BE2C (cell line): ENCODE results near the gene NRP1.

Experiments
- DNase-seq: peaks from one replicate; pipeline ENCODE4 v3.0.0-alpha.2; 2020
- H3K27me3 ChIP-seq: fragments of 250-450 bp; sonication (Bioruptor Pico); 2 replicates; pipeline ENCODE4 v1.5.1; 2020; ENCODE audit warnings: mild to moderate bottlenecking
- H3K36me3 ChIP-seq: fragments of 250-450 bp; sonication (Bioruptor Pico); 2 replicates; pipeline ENCODE4 v1.5.1; 2020; ENCODE audit warnings: mild to moderate bottlenecking
- H3K4me1 ChIP-seq: fragments of 250-450 bp; sonication (Bioruptor Pico); 2 replicates; pipeline ENCODE4 v1.5.1; 2020
- H3K4me3 ChIP-seq: 2 replicates; pipeline ENCODE4 v1.5.1; 2011; ENCODE audit warnings: low read depth, low read length
- H3K9me3 ChIP-seq: fragments of 250-450 bp; sonication (Bioruptor Pico); 2 replicates; pipeline ENCODE4 v1.5.1; 2020
- TF ChIP-seq, protein P1 (sequence below): IDR thresholded peaks from 2 replicates; pipeline ENCODE4 v1.5.1; 2012; ENCODE audit warnings: mild to moderate bottlenecking, low read depth, low read length

The NRP1 gene

GRCh38 chr10:33298893-33299292 lies 35.6 kb downstream of the NRP1 start:
- Histone ChIP-seq H3K4me3 (no peak overlapping the region), H3K36me3 (peaks cover 7% of the 10 kb centered on the region), H3K9me3 (no peaks in the 10 kb centered on the region), H3K27me3 (no peaks in the 10 kb centered on the region), H3K4me1 (peaks cover 7% of the 10 kb centered on the region)
- no peak for DNase-seq
- TF ChIP-seq, protein P1, sequence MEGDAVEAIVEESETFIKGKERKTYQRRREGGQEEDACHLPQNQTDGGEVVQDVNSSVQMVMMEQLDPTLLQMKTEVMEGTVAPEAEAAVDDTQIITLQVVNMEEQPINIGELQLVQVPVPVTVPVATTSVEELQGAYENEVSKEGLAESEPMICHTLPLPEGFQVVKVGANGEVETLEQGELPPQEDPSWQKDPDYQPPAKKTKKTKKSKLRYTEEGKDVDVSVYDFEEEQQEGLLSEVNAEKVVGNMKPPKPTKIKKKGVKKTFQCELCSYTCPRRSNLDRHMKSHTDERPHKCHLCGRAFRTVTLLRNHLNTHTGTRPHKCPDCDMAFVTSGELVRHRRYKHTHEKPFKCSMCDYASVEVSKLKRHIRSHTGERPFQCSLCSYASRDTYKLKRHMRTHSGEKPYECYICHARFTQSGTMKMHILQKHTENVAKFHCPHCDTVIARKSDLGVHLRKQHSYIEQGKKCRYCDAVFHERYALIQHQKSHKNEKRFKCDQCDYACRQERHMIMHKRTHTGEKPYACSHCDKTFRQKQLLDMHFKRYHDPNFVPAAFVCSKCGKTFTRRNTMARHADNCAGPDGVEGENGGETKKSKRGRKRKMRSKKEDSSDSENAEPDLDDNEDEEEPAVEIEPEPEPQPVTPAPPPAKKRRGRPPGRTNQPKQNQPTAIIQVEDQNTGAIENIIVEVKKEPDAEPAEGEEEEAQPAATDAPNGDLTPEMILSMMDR: no peak

DNA sequence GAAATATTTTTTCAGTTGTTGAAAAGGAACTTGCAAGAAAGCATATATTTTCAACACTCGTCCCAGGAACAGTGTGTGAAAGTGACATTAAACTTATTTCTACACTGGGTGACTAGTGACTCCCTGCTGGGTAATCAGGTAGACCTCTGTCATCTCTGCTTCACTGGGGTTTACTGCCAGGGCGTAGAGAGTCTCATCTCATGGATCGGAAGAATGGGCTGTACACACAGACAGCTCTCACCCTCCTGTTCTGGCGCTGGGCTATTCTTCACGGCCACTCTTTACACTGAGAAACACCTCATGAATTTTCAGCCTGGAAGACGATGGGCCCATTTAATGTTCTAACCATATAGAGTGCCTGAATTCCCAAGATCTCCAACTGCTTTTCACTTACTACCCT lies 36.4 kb downstream of the NRP1 start:
- peaks cover 5% of the 10 kb centered on the region for H3K36me3 ChIP-seq
- TF ChIP-seq, protein P1: no peak

GRCh38 chr10:33295851-33296250 lies 38.6 kb downstream of the NRP1 start:
- Histone ChIP-seq H3K9me3 (no peaks in the 10 kb centered on the region), H3K4me3 (no peak overlapping the region), H3K36me3 (peaks cover 5% of the 10 kb centered on the region), H3K4me1 (peaks cover 3% of the 10 kb centered on the region), H3K27me3 (no peaks in the 10 kb centered on the region)
- no peak for DNase-seq
- TF ChIP-seq, protein P1: no peak

More for the DNA sequence above, 36.4 kb downstream of the NRP1 start:
- Histone ChIP-seq H3K4me1 (no peaks in the 10 kb centered on the region), H3K4me3 (no peak overlapping the region), H3K27me3 (no peaks in the 10 kb centered on the region), H3K9me3 (no peaks in the 10 kb centered on the region)
- DNase-seq: no peak

DNA sequence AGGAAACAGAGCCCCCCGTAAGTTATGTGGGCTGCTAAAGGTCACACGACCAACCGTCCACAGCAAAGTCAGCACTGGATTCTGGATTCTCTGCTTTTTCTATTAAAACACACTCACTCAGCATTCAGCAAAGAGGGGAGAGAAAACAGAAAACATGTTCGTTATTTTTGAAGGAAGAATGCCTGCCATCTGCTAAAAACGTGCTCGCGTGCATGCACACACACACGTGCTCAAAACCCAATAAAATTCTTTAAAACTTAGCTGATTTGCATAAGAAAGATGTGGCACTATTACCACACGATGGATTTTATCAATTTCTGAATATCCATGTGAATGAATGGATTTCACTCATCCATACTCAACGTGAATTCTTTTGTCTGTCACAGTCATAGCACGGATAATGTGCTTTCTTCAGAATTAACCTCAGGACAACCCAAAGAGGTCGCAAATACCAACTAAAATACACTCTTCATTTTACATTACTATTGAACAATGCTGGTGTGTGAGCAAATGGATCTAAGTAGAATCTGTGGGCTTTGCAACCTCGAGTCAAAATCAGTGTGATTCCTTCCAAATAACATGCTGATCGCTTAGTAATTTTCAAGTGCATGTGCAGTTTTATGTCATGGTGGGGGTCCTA lies 40.8 kb downstream of the NRP1 start:
- H3K9me3 ChIP-seq: no peaks in the 10 kb centered on the region
- no peaks in the 10 kb centered on the region for H3K27me3 ChIP-seq
- peaks cover 9% of the 10 kb centered on the region for H3K4me1 ChIP-seq
- H3K36me3 ChIP-seq: peaks cover 5% of the 10 kb centered on the region
- H3K4me3 ChIP-seq: no peak overlapping the region
- DNase-seq: no peak
- TF ChIP-seq, protein P1: no peak

DNA sequence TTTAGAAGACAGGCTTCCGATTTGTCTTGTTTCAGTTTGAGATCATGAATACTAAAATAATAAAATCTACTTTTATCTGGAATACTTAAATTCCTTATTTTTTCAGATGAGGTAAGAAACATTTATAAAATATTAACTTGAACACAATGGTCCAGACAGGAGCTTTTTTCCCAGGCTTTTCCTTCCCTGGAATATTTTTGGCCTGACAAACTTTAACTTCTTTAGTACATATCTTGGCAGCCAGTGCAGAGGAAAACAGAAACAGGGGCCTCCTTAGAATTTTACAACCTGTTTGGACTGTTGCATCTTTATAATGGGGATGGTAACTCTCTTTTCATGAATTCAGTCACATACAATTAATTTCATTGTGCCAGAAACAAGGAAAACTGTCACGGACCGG lies 41.4 kb downstream of the NRP1 start:
- Histone ChIP-seq H3K9me3 (no peaks in the 10 kb centered on the region), H3K4me1 (peaks cover 9% of the 10 kb centered on the region), H3K4me3 (no peak overlapping the region), H3K36me3 (peaks cover 5% of the 10 kb centered on the region), H3K27me3 (no peaks in the 10 kb centered on the region)
- TF ChIP-seq, protein P1: no peak
- no peak for DNase-seq

GRCh38 chr10:33291053-33291592 lies 43.3 kb downstream of the NRP1 start:
- H3K36me3 ChIP-seq: peaks cover 5% of the 10 kb centered on the region
- TF ChIP-seq, protein P1: no peak
- H3K9me3 ChIP-seq: no peaks in the 10 kb centered on the region
- no peak for DNase-seq
- no peaks in the 10 kb centered on the region for H3K27me3 ChIP-seq
- H3K4me3 ChIP-seq: no peak overlapping the region
- H3K4me1 ChIP-seq: peaks cover 9% of the 10 kb centered on the region
